T1000 (cell line): ENCODE results near the gene ERICH2.
A peak's percentile ranks its signal among the peaks of the same experiment; 100 is the strongest.

Experiments used
- DNase-seq: peaks from one replicate; lab custom pipeline; 2025; ENCODE audit warnings: mixed read lengths; lab: John Stamatoyannopoulos, UW

ERICH2 gene

DNA sequence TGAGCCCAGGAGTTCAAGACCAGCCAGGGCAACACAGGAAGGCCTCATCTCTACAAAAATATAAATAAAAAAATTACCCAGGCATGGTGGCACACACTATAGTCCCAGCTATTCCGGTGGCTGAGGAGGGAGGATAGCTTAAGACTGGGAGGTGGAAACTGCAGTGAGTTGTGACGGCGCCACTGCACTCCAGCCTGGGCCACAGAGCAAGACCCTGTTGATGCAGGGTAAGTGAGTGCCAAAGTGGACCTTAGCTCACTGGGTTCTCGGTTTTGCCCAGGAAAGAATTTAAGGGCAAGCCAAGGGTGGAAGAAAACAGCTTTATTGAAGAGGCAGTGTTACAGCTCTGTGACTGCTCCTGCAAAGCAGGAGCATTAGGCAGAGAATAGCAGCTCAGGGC lies 6.9 kb upstream of the ERICH2 start:
- DNase-seq, result no peak

GRCh38 chr2:170764880-170765261 lies 5.3 kb upstream of the ERICH2 start:
- DNase-seq, result no peak

- DNase-seq, result no peak
These were observed 3.5 kb upstream of the ERICH2 start for GRCh38 chr2:170766693-170767092.

GRCh38 chr2:170770606-170771420 lies 635 bp downstream of the ERICH2 start:
- DNase-seq, result peak; percentile 57

DNA sequence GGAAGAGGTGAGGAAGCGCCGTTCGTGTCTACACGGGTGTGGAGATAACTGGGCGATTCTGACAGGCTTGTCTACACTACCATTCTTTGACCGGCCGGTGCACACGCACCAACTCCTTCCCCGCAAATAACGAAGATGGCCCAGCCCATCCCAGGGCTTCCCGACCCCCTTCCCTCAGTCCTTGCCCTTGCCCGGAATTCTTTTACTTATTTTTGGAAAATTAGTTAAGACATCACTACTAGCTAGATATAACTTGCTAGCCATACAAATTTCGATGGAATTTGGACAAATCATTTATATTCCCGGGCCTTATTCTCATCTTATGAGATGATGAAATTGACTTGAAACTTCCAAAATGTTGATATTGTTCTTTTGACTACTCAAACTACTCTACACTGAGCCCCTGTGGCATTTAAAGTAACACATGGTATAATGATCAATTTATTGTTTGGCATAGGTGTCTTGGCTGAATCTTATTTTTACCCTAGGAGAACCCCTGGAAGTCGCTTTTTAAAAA lies 1.3 kb downstream of the ERICH2 start:
- no peak for DNase-seq

- no peak for DNase-seq
These were observed 2.1 kb downstream of the ERICH2 start for GRCh38 chr2:170772295-170772694.

DNA sequence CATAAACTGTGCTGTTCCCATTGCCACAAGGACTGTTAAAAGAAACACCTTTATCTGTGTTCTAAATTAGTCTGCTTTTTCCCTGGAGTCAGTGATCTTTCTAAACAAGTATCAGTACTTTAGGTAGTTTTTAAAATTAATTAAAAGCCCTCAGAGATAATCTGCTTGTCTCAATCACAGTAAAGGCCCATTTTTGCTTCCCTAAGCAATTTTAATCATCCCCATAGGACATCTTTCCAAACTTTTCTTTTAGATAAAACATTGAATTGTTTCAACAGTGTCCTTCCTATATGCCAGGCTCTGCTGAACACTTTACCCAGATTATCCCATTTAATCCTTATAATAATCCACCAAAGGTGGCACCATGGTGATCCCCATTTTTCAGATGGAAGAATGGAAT lies 3.9 kb downstream of the ERICH2 start:
- no peak for DNase-seq

DNA sequence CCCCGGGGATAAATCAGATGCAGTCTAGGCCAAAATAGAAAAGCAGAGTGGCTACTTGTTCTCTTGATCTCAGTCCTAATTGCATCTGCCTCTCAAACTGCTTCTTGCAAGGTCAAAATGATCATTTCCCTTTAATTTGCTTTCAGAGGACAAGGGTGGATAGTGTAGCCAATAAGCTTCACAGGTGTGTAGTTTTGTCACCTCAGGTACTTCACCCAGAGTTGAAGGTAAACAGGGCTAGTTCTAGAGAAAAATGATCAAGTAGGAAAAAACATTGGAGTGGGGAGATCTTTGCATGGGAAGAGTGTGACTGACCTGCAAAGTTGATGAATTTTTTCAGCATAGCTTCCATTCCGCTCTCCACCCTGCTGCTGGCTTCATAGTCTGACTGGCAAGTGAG lies 8.7 kb downstream of the ERICH2 start:
- no peak for DNase-seq

- DNase-seq, result no peak
These were observed 9.1 kb downstream of the ERICH2 start for GRCh38 chr2:170779304-170779703.

DNA sequence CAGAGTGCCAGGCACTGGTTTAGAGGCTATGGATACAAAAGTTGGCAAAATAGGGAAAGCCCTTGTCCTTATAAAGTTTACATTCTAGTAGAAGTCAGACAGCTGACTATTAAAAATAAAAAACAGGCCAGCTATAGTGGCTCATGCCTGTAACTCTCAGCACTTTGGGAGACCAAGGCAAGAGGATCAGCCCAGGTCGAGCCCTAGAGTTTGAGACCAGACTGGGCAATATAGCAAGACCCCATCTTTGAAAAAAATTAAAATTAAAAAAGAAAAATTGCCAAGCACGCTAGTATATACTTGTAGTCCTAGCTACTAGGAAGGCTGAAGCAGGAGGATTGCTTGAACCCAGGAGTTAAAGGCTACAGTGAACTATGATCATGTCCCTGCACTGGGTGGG lies 12.5 kb downstream of the ERICH2 start:
- no peak for DNase-seq

DNA sequence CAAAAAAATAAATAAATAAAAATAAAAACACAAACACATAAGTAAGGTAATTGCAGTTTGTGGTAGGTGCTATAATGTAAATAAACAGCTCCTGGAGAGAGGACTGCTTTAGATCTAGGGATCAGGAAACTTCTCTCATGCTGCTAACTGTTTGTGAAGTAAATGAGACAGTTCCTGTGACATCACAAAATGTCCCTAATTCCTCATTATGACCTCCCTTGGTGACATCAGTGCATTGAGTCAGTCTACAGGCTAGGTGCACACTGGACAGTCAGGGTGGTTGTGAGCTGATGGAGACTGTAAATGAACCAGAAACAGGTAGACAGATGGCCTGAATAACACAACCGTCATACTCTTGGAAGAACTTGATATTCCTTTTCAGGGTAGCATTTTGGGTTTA lies 13.4 kb downstream of the ERICH2 start:
- no peak for DNase-seq

DNA sequence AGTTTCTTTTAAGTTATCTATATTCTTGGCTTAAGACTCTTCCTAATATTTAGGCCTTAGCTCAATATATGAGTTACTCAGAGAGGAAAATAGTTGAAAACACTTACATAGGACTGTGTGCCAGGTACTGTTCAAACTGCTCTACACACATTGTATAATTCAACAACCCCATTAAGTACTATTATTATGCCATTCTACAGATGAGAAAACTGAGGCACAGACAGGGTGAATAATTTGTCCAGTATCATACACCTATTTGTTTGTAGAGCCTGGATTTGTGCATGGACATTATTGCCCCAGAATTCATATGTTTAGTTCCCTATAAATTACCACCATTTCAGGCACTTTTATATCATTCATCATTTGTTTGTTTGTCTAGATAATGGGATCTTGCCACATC lies 28.8 kb downstream of the ERICH2 start:
- no peak for DNase-seq

GRCh38 chr2:170806548-170806947 lies 36.4 kb downstream of the ERICH2 start:
- DNase-seq, result no peak

GRCh38 chr2:170812710-170813600 lies 42.8 kb downstream of the ERICH2 start:
- peak; percentile 30 for DNase-seq

- no peak for DNase-seq
These were observed 43.7 kb downstream of the ERICH2 start for GRCh38 chr2:170813611-170814532.

DNA sequence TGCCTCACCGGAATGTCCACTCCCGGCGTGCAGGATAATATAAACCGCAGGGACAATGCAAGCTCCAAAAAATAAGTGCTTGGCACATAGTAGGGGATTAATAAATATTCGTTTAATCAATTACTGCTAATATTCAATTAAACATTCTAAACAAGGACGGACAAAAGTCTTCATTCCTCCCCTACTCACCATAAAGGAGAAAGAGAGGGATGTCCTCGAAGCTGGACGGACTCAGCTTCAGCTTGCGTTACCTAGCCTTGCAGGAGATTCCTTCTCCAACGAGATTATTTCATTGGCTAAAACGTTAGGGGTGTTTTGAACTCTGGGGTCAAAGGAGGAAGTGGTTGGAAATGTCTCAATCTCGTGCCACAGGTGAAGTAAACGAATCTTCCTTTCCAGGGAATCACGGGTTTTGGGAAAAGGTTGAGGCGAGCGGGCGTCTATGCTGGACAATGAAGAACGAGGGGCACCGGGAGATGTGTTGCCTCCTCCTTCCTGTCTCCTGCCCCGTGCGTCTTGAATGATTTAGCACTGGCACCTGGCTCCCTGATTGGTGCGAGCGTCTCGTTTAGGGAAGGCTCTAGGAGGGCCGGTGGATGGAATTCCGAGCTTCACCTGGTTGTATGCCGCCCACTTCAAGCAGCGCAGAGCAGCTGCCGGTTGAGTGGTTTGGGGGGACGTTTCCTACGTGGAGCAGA lies 44.5 kb downstream of the ERICH2 start:
- DNase-seq, result no peak

GRCh38 chr2:170815311-170815710 lies 45.1 kb downstream of the ERICH2 start:
- DNase-seq, result no peak

GRCh38 chr2:170815746-170816503 lies 45.7 kb downstream of the ERICH2 start:
- peak; percentile 52 for DNase-seq

DNA sequence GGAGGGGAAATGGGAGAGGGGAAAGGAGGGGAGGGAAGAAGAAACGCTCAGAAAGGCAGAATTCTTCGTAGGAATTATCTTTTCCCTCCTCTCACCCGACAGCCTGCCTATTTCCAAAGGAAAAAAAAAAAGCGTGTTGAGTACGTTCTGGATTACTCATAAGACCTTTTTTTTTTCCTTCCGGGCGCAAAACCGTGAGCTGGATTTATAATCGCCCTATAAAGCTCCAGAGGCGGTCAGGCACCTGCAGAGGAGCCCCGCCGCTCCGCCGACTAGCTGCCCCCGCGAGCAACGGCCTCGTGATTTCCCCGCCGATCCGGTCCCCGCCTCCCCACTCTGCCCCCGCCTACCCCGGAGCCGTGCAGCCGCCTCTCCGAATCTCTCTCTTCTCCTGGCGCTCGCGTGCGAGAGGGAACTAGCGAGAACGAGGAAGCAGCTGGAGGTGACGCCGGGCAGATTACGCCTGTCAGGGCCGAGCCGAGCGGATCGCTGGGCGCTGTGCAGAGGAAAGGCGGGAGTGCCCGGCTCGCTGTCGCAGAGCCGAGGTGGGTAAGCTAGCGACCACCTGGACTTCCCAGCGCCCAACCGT lies 46.4 kb downstream of the ERICH2 start, which contains the start of gene GAD1:
TSS of gene GAD1 (plus strand) at position 384 of the 589 bp plus-strand sequence. CDS start 1,705 bp downstream, outside the sequence.
- peak; percentile 40 for DNase-seq
